SKM-1 (cell line): Measurements from ENCODE around the gene SFMBT2.
"Not testable (repeated sequence)": the region's sequence is repeated elsewhere in the genome, so short reads cannot be mapped to it uniquely, and the experiment has no call there.

Source experiments
- DNase-seq: peaks from one replicate; lab custom pipeline; 2025; ENCODE audit not compliant: unreplicated experiment; lab: John Stamatoyannopoulos, UW

The SFMBT2 gene

GRCh38 chr10:7234109-7234508, 176.7 kb downstream of the SFMBT2 start:
- no peak for DNase-seq

- DNase-seq = no peak
Observed at GRCh38 chr10:7233259-7233991, 177.4 kb downstream of the SFMBT2 start.

GRCh38 chr10:7231509-7232414, 179.1 kb downstream of the SFMBT2 start:
- DNase-seq = no peak

GRCh38 chr10:7230951-7231350, 179.9 kb downstream of the SFMBT2 start:
- no peak for DNase-seq

GRCh38 chr10:7230036-7230435, 180.8 kb downstream of the SFMBT2 start:
- DNase-seq = no peak

- no peak for DNase-seq
Observed at GRCh38 chr10:7225133-7225532, 185.7 kb downstream of the SFMBT2 start.

GRCh38 chr10:7218968-7219367, 191.9 kb downstream of the SFMBT2 start:
- DNase-seq = no peak

- not testable (repeated sequence) for DNase-seq
Observed at GRCh38 chr10:7212696-7213095, 198.1 kb downstream of the SFMBT2 start.

- DNase-seq = no peak
Observed at GRCh38 chr10:7211857-7212577, 198.8 kb downstream of the SFMBT2 start.

GRCh38 chr10:7210516-7210915, 200.3 kb downstream of the SFMBT2 start:
- no peak for DNase-seq

- DNase-seq = no peak
Observed at GRCh38 chr10:7209458-7209857, 201.4 kb downstream of the SFMBT2 start.

- DNase-seq = no peak
Observed at GRCh38 chr10:7206412-7207100, 204.3 kb downstream of the SFMBT2 start.

- no peak for DNase-seq
Observed at GRCh38 chr10:7205656-7206055, 205.2 kb downstream of the SFMBT2 start.

GRCh38 chr10:7202793-7203355, 208.0 kb downstream of the SFMBT2 start:
- no peak for DNase-seq

GRCh38 chr10:7199152-7199760, 211.6 kb downstream of the SFMBT2 start:
- DNase-seq = no peak

GRCh38 chr10:7196284-7196683, 214.6 kb downstream of the SFMBT2 start:
- no peak for DNase-seq

- DNase-seq = no peak
Observed at GRCh38 chr10:7195118-7195517, 215.7 kb downstream of the SFMBT2 start.

GRCh38 chr10:7194571-7194970, 216.3 kb downstream of the SFMBT2 start:
- no peak for DNase-seq

- no peak for DNase-seq
Observed at GRCh38 chr10:7193369-7193768, 217.5 kb downstream of the SFMBT2 start.

GRCh38 chr10:7192831-7193361, 217.9 kb downstream of the SFMBT2 start:
- DNase-seq = no peak
